ENCODE data around the gene CFAP61.

CFAP61 gene

DNA sequence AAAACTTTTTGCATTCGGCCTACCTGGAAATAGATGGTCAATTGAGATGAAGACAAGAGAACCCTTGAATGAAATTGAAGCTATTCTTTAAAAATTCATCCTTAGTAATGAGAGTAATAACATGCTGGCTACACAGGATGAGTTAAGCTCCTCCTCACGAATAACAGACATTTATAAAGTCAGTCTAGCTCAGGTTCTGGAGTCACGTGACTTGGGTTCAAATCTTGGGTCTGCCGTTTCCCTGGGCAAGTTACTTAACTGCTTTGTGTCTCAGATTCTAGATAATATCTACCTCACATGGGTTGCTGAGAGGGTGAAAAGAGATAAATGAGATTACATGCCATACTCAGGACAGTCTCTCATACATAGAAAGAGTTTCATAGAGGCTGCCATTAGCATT, 214.2 kb downstream of the CFAP61 start:
- no peaks in the 10 kb centered on the region for H3K9me3 ChIP-seq (ENCODE audit: control insufficient read depth, insufficient read depth, low read length)
- DNase-seq (ENCODE audit: low read depth, low spot score), result no peak
- no peak overlapping the region for H3K27ac ChIP-seq (ENCODE audit: low read length)
- no peak overlapping the region for H3K4me3 ChIP-seq (ENCODE audit: low read length)
- peaks cover 4% of the 10 kb centered on the region; the same call in 1 of the 2 replicates for H3K4me1 ChIP-seq (ENCODE audit: control insufficient read depth, insufficient read depth, low read length)
- no CpG with 5 or more reads among the region's 4 CpGs for WGBS (ENCODE audit: insufficient coverage, insufficient read length)
- H3K27me3 ChIP-seq (ENCODE audit: control insufficient read depth, insufficient read depth, low read length), result no peaks in the 10 kb centered on the region
- no peaks in the 10 kb centered on the region for H3K36me3 ChIP-seq (ENCODE audit: control insufficient read depth, insufficient read depth, low read length)

GRCh38 chr20:20267685-20268370, 215.5 kb downstream of the CFAP61 start:
- peaks cover 4% of the 10 kb centered on the region; the same call in 1 of the 2 replicates for H3K4me1 ChIP-seq (ENCODE audit: control insufficient read depth, insufficient read depth, low read length)
- H3K36me3 ChIP-seq (ENCODE audit: control insufficient read depth, insufficient read depth, low read length), result no peaks in the 10 kb centered on the region
- H3K27ac ChIP-seq (ENCODE audit: low read length), result no peak overlapping the region
- H3K27me3 ChIP-seq (ENCODE audit: control insufficient read depth, insufficient read depth, low read length), result no peaks in the 10 kb centered on the region
- DNase-seq (ENCODE audit: low read depth, low spot score), result no peak
- H3K4me3 ChIP-seq (ENCODE audit: low read length), result no peak overlapping the region
- no CpG with 5 or more reads among the region's 13 CpGs for WGBS (ENCODE audit: insufficient coverage, insufficient read length)
- no peaks in the 10 kb centered on the region for H3K9me3 ChIP-seq (ENCODE audit: control insufficient read depth, insufficient read depth, low read length)

GRCh38 chr20:20271271-20271670, 218.9 kb downstream of the CFAP61 start:
- Histone ChIP-seq H3K4me1 (ENCODE audit: control insufficient read depth, insufficient read depth, low read length) (peaks cover 4% of the 10 kb centered on the region; the same call in 1 of the 2 replicates), H3K27ac (ENCODE audit: low read length) (no peak overlapping the region), H3K36me3 (ENCODE audit: control insufficient read depth, insufficient read depth, low read length) (no peaks in the 10 kb centered on the region), H3K9me3 (ENCODE audit: control insufficient read depth, insufficient read depth, low read length) (no peaks in the 10 kb centered on the region), H3K27me3 (ENCODE audit: control insufficient read depth, insufficient read depth, low read length) (no peaks in the 10 kb centered on the region), H3K4me3 (ENCODE audit: low read length) (no peak overlapping the region)
- WGBS (ENCODE audit: insufficient coverage, insufficient read length), result no CpG with 5 or more reads among the region's 10 CpGs
- no peak for DNase-seq (ENCODE audit: low read depth, low spot score)

DNA sequence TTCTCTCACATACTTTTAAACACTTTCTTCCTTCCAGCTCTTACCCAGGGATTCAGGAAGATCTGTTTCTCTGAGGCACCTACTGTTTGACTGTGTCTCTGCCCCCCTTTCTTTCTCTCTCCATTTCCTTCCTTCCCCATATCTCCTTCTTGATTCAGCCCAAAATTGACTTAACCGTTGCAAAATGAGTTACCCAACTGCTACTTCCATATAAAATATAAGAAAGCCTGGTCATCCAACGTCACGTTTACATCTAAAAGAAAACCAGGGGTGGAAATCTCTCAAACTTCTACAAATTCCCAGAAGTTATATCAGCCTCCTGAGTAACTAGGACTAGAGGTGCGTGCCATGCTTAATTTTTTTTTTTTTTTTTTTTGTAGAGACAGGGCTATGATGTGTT, 220.4 kb downstream of the CFAP61 start:
- WGBS (ENCODE audit: insufficient coverage, insufficient read length), result no CpG with 5 or more reads among the region's 4 CpGs
- no peak overlapping the region for H3K27ac ChIP-seq (ENCODE audit: low read length)
- no peaks in the 10 kb centered on the region for H3K4me1 ChIP-seq (ENCODE audit: control insufficient read depth, insufficient read depth, low read length)
- H3K27me3 ChIP-seq (ENCODE audit: control insufficient read depth, insufficient read depth, low read length), result no peaks in the 10 kb centered on the region
- H3K36me3 ChIP-seq (ENCODE audit: control insufficient read depth, insufficient read depth, low read length), result no peaks in the 10 kb centered on the region
- no peaks in the 10 kb centered on the region for H3K9me3 ChIP-seq (ENCODE audit: control insufficient read depth, insufficient read depth, low read length)
- no peak overlapping the region for H3K4me3 ChIP-seq (ENCODE audit: low read length)
- DNase-seq (ENCODE audit: low read depth, low spot score), result no peak

DNA sequence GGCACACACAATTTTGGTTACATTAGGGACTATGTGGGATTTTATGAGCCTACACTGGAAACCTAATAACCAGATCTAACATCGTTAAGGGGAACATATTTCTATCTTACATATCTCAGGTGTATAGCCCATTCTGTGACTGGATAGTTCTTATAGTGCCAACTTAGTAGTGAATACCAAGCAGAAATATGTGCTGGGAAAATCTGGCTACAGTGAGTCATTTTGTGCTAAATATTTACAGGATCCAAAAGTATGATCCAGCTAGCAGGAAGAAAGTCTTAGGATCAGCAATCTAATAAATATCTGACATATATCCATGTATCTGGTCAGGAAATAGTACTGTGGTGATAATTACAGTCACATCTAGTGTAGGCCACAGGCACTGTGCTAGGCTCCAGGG, 221.0 kb downstream of the CFAP61 start:
- Histone ChIP-seq H3K27me3 (ENCODE audit: control insufficient read depth, insufficient read depth, low read length) (no peaks in the 10 kb centered on the region), H3K27ac (ENCODE audit: low read length) (no peak overlapping the region), H3K4me3 (ENCODE audit: low read length) (no peak overlapping the region), H3K36me3 (ENCODE audit: control insufficient read depth, insufficient read depth, low read length) (no peaks in the 10 kb centered on the region), H3K4me1 (ENCODE audit: control insufficient read depth, insufficient read depth, low read length) (no peaks in the 10 kb centered on the region), H3K9me3 (ENCODE audit: control insufficient read depth, insufficient read depth, low read length) (no peaks in the 10 kb centered on the region)
- no CpG with 5 or more reads among the region's 1 CpG for WGBS (ENCODE audit: insufficient coverage, insufficient read length)
- DNase-seq (ENCODE audit: low read depth, low spot score), result no peak

GRCh38 chr20:20274821-20275220, 222.5 kb downstream of the CFAP61 start:
- WGBS (ENCODE audit: insufficient coverage, insufficient read length), result no CpG with 5 or more reads among the region's 3 CpGs
- H3K4me3 ChIP-seq (ENCODE audit: low read length), result no peak overlapping the region
- DNase-seq (ENCODE audit: low read depth, low spot score), result no peak
- no peaks in the 10 kb centered on the region for H3K4me1 ChIP-seq (ENCODE audit: control insufficient read depth, insufficient read depth, low read length)
- H3K36me3 ChIP-seq (ENCODE audit: control insufficient read depth, insufficient read depth, low read length), result no peaks in the 10 kb centered on the region
- H3K9me3 ChIP-seq (ENCODE audit: control insufficient read depth, insufficient read depth, low read length), result no peaks in the 10 kb centered on the region
- no peak overlapping the region for H3K27ac ChIP-seq (ENCODE audit: low read length)
- H3K27me3 ChIP-seq (ENCODE audit: control insufficient read depth, insufficient read depth, low read length), result no peaks in the 10 kb centered on the region

DNA sequence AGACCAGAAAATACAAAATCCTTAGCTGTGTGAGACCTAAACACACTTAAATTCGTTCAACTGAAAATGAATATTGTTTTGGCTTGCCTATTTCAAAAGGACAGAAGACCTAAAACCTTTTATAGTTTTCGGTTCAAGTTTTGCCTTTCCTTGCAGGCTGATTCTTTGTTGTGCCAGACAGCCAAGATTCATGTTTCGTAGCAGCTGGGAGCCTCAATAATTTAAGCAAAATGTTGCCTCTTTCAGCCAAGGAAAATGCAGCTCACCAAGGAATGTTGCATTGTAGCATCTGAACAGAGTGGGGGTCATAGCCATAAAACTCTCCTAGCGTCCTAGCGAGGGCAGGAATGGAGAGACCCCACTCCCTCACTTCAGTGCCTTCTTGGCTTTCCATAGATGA, 223.3 kb downstream of the CFAP61 start:
- no peaks in the 10 kb centered on the region for H3K9me3 ChIP-seq (ENCODE audit: control insufficient read depth, insufficient read depth, low read length)
- WGBS (ENCODE audit: insufficient coverage, insufficient read length), result no CpG with 5 or more reads among the region's 5 CpGs
- H3K4me1 ChIP-seq (ENCODE audit: control insufficient read depth, insufficient read depth, low read length), result no peaks in the 10 kb centered on the region
- no peak overlapping the region for H3K27ac ChIP-seq (ENCODE audit: low read length)
- no peaks in the 10 kb centered on the region for H3K36me3 ChIP-seq (ENCODE audit: control insufficient read depth, insufficient read depth, low read length)
- H3K4me3 ChIP-seq (ENCODE audit: low read length), result no peak overlapping the region
- no peaks in the 10 kb centered on the region for H3K27me3 ChIP-seq (ENCODE audit: control insufficient read depth, insufficient read depth, low read length)
- no peak for DNase-seq (ENCODE audit: low read depth, low spot score)

DNA sequence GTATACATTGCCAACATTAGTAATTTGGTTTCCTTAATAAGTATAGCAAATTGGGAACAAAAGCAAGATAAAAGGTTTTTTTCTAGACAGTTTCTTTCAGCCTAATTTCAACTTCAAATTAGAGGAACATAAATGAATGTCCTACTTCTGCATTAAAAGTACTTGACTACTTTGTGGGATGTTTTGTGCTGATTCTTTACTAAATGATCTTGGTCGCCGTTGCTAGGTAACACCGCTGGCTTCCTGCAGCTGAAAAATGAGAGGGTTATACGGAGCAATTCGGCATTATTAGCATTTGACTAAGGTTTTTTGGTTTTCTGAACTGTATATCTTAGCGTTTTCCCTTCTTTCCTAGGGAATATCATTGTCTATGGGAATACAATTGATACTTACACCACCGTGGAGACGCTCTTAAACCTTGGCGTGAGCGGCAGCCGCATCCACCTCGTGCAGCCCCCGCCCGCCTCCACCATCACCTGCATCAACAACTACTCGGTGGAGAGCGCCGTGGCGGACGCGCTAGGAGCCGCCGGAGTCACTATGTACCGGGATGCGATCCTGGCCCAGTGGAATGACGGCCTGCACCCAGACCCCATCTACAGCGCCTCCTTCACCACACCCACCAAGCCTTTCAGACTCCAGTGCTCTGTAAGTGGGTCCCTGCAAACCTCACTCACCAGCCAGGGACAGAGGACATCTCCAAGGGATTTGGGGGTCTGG, 224.6 kb downstream of the CFAP61 start:
- no peak for DNase-seq (ENCODE audit: low read depth, low spot score)
- no peak overlapping the region for H3K27ac ChIP-seq (ENCODE audit: low read length)
- WGBS (ENCODE audit: insufficient coverage, insufficient read length), result no CpG with 5 or more reads among the region's 26 CpGs
- no peaks in the 10 kb centered on the region for H3K4me1 ChIP-seq (ENCODE audit: control insufficient read depth, insufficient read depth, low read length)
- H3K27me3 ChIP-seq (ENCODE audit: control insufficient read depth, insufficient read depth, low read length), result no peaks in the 10 kb centered on the region
- no peaks in the 10 kb centered on the region for H3K36me3 ChIP-seq (ENCODE audit: control insufficient read depth, insufficient read depth, low read length)
- H3K4me3 ChIP-seq (ENCODE audit: low read length), result no peak overlapping the region
- H3K9me3 ChIP-seq (ENCODE audit: control insufficient read depth, insufficient read depth, low read length), result no peaks in the 10 kb centered on the region

DNA sequence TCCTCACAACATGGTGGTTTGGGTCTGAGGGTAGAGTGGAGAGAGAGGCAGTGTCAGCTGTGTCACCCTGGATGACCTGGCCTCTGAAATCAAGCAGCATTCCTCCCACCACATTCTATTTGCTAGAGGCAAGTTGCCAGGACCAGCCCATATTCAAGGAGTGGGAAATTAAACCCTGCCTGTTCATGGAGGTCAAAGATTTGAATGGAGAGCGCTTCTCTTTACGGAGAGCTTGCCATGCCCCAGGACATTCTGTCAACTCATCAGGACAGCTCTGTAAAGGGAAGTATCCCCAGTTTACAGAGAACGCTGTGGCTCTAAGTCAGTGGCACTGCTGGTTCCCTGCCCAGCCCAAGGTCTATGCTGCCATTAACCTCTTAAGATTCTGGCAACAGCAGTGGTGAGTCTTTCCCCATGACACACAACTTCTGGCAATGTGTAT, 225.6 kb downstream of the CFAP61 start:
- Histone ChIP-seq H3K9me3 (ENCODE audit: control insufficient read depth, insufficient read depth, low read length) (no peaks in the 10 kb centered on the region), H3K27me3 (ENCODE audit: control insufficient read depth, insufficient read depth, low read length) (no peaks in the 10 kb centered on the region), H3K4me3 (ENCODE audit: low read length) (no peak overlapping the region), H3K4me1 (ENCODE audit: control insufficient read depth, insufficient read depth, low read length) (no peaks in the 10 kb centered on the region), H3K27ac (ENCODE audit: low read length) (no peak overlapping the region), H3K36me3 (ENCODE audit: control insufficient read depth, insufficient read depth, low read length) (no peaks in the 10 kb centered on the region)
- no CpG with 5 or more reads among the region's 3 CpGs for WGBS (ENCODE audit: insufficient coverage, insufficient read length)
- DNase-seq (ENCODE audit: low read depth, low spot score), result no peak

DNA sequence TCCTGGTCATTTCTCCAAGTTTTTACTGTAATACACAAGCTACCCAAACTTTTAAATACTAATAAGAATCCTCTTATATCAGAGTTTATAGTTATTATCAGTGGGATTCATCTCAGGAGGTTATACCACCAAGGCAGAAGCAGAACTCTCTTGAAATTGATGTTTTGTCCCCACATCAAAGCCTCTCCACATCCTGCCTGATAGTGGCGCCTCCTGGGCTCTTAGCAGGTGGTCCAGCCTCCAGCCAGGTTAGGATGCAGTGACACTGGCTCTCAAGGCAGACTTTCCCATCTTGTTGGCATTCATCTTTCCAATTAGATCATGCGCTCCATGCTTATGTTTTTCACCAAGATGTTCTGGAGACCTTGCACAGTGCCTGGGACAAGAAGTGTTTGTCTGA, 233.7 kb downstream of the CFAP61 start:
- Histone ChIP-seq H3K4me1 (ENCODE audit: control insufficient read depth, insufficient read depth, low read length) (no peaks in the 10 kb centered on the region), H3K4me3 (ENCODE audit: low read length) (no peak overlapping the region), H3K27ac (ENCODE audit: low read length) (no peak overlapping the region), H3K36me3 (ENCODE audit: control insufficient read depth, insufficient read depth, low read length) (no peaks in the 10 kb centered on the region), H3K9me3 (ENCODE audit: control insufficient read depth, insufficient read depth, low read length) (no peaks in the 10 kb centered on the region), H3K27me3 (ENCODE audit: control insufficient read depth, insufficient read depth, low read length) (no peaks in the 10 kb centered on the region)
- no CpG with 5 or more reads among the region's 2 CpGs for WGBS (ENCODE audit: insufficient coverage, insufficient read length)
- DNase-seq (ENCODE audit: low read depth, low spot score), result no peak

DNA sequence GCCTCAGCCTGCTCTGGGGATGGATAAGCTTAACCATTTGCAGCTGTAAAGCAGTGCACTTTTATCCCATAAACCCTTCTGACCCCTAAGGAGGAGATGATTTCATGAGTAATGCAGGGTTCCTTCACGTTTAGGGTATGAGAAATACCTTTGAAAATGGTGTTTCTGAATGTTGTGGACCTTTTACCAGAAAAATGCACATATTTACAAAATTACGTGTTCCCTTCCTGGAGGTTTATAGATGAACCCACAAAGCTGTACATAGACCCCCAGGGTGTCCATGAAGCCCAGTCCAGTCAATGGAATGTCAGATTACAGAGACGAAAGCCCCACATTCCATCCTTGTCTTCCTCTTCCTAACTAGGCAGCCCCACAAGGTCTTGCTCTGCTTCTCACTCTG, 237.0 kb downstream of the CFAP61 start:
- Histone ChIP-seq H3K4me3 (ENCODE audit: low read length) (no peak overlapping the region), H3K36me3 (ENCODE audit: control insufficient read depth, insufficient read depth, low read length) (no peaks in the 10 kb centered on the region), H3K27ac (ENCODE audit: low read length) (no peak overlapping the region), H3K4me1 (ENCODE audit: control insufficient read depth, insufficient read depth, low read length) (no peaks in the 10 kb centered on the region), H3K27me3 (ENCODE audit: control insufficient read depth, insufficient read depth, low read length) (no peaks in the 10 kb centered on the region), H3K9me3 (ENCODE audit: control insufficient read depth, insufficient read depth, low read length) (no peaks in the 10 kb centered on the region)
- WGBS (ENCODE audit: insufficient coverage, insufficient read length), result no CpG with 5 or more reads among the region's 3 CpGs
- DNase-seq (ENCODE audit: low read depth, low spot score), result no peak
